Nephron (organoid): Measurements from ENCODE around the gene C10orf105.

ENCODE experiments used
- H3K27ac Mint-ChIP-seq, 3 experiments: 2 replicates each; pipeline ENCODE4 v1.8.0; 2020; ENCODE audit warnings: mixed read lengths in 3 of 3, mild to moderate bottlenecking in 2 of 3, moderate library complexity in 1 of 3
- H3K27me3 Mint-ChIP-seq: 2 replicates; pipeline ENCODE4 v1.8.0; 2021; ENCODE audit warnings: low read depth, mild to moderate bottlenecking, moderate library complexity, mixed read lengths
- H3K36me3 Mint-ChIP-seq: 2 replicates; pipeline ENCODE4 v1.8.0; 2020; ENCODE audit warnings: low read depth, mixed read lengths
- H3K4me1 Mint-ChIP-seq: 2 replicates; pipeline ENCODE4 v1.8.0; 2020; ENCODE audit warnings: mixed read lengths
- H3K4me3 Mint-ChIP-seq, 3 experiments: 2 replicates each; pipeline ENCODE4 v1.8.0; 2020; ENCODE audit warnings: mild to moderate bottlenecking in 3 of 3, mixed read lengths in 3 of 3, moderate library complexity in 2 of 3
- H3K9me3 Mint-ChIP-seq: 2 replicates; pipeline ENCODE4 v1.8.0; 2020; ENCODE audit warnings: mixed read lengths
- CTCF ChIP-seq, 3 experiments: fragments of 200-600 bp; sonication (generic); IDR thresholded peaks; one replicate each; pipeline ENCODE4 v1.5.0; 2021; ENCODE audit warnings: antibody characterized with exemption in 3 of 3; ENCODE audit not compliant: unreplicated experiment in 3 of 3

C10orf105 gene

GRCh38 chr10:71727738-71728737, 8.5 kb upstream of the C10orf105 start:
- TF ChIP-seq CTCF (IDR thresholded peaks at IDR 0.05; ENCODE audit: unreplicated experiment in 3 of 3): no peak
- peaks cover 34% of the 10 kb centered on the region for H3K4me1 Mint-ChIP-seq
- H3K9me3 Mint-ChIP-seq: no peaks in the 10 kb centered on the region
- H3K27ac Mint-ChIP-seq: peak overlapping the region; percentile 10 to 86 (median 60)
- H3K27me3 Mint-ChIP-seq: peaks cover 12% of the 10 kb centered on the region
- H3K4me3 Mint-ChIP-seq: no peak overlapping the region
- no peaks in the 10 kb centered on the region for H3K36me3 Mint-ChIP-seq

GRCh38 chr10:71727105-71727737, 7.6 kb upstream of the C10orf105 start:
- H3K27ac Mint-ChIP-seq: peak overlapping the region; percentile 10 to 86 (median 60)
- H3K4me3 Mint-ChIP-seq: no peak overlapping the region
- H3K27me3 Mint-ChIP-seq: peaks cover 19% of the 10 kb centered on the region
- peaks cover 34% of the 10 kb centered on the region for H3K4me1 Mint-ChIP-seq
- no peak for TF ChIP-seq CTCF (IDR thresholded peaks at IDR 0.05; ENCODE audit: unreplicated experiment in 3 of 3)
- no peaks in the 10 kb centered on the region for H3K9me3 Mint-ChIP-seq
- no peaks in the 10 kb centered on the region for H3K36me3 Mint-ChIP-seq

GRCh38 chr10:71726580-71727104, 7.1 kb upstream of the C10orf105 start:
- no peak for TF ChIP-seq CTCF (IDR thresholded peaks at IDR 0.05; ENCODE audit: unreplicated experiment in 3 of 3)
- Mint-ChIP-seq H3K27ac (peak overlapping the region in 1 of 3 experiments; percentile 18), H3K9me3 (no peaks in the 10 kb centered on the region), H3K4me3 (no peak overlapping the region), H3K27me3 (peaks cover 20% of the 10 kb centered on the region), H3K4me1 (peaks cover 38% of the 10 kb centered on the region), H3K36me3 (no peaks in the 10 kb centered on the region)

GRCh38 chr10:71725998-71726579, 6.5 kb upstream of the C10orf105 start:
- Mint-ChIP-seq H3K4me3 (no peak overlapping the region), H3K9me3 (no peaks in the 10 kb centered on the region), H3K27me3 (peaks cover 20% of the 10 kb centered on the region)

GRCh38 chr10:71725249-71725648, 5.7 kb upstream of the C10orf105 start:
- H3K9me3 Mint-ChIP-seq: no peaks in the 10 kb centered on the region
- no peak overlapping the region for H3K4me3 Mint-ChIP-seq
- H3K4me1 Mint-ChIP-seq: peaks cover 49% of the 10 kb centered on the region
- peaks cover 20% of the 10 kb centered on the region for H3K27me3 Mint-ChIP-seq
- TF ChIP-seq CTCF (IDR thresholded peaks at IDR 0.05; ENCODE audit: unreplicated experiment in 3 of 3): no peak
- H3K27ac Mint-ChIP-seq: no peak overlapping the region
- H3K36me3 Mint-ChIP-seq: no peaks in the 10 kb centered on the region

More at GRCh38 chr10:71725998-71726579, 6.5 kb upstream of the C10orf105 start:
- no peaks in the 10 kb centered on the region for H3K36me3 Mint-ChIP-seq
- peak overlapping the region in 1 of 3 experiments; percentile 36 for H3K27ac Mint-ChIP-seq
- TF ChIP-seq CTCF (IDR thresholded peaks at IDR 0.05; ENCODE audit: unreplicated experiment in 3 of 3): peak in 2 of 3 experiments; percentile 15 to 22
- H3K4me1 Mint-ChIP-seq: peaks cover 40% of the 10 kb centered on the region
